ENCODE results near the gene OPCML. TPM values are rescaled to one million over a fixed set of nuclear protein-coding genes. Genes with fewer than 3 reads are reported as not detected.

Gene OPCML
- total and polyA plus RNA-seq, 2 experiments from 2014 or later: 1.2 to 4.4 TPM

- peaks cover 64% of the 10 kb centered on the region for H3K4me1 Mint-ChIP-seq
- H3K36me3 ChIP-seq (ENCODE audit: insufficient read depth): no peaks in the 10 kb centered on the region
- H3K4me1 ChIP-seq (ENCODE audit: insufficient read depth): peaks cover 44% of the 10 kb centered on the region
- peaks cover 17% of the 10 kb centered on the region; the same call in 1 of the 2 replicates for H3K27me3 ChIP-seq (ENCODE audit: insufficient read depth)
- peaks cover 10% of the 10 kb centered on the region; the same call in 1 of the 2 replicates for H3F3A ChIP-seq (replicated peaks; ENCODE audit: low read depth)
- H3K9me3 Mint-ChIP-seq: no peaks in the 10 kb centered on the region; the same call in 2 of the 3 replicates
- peaks cover 12% of the 10 kb centered on the region for H3K27me3 Mint-ChIP-seq (ENCODE audit: insufficient read depth, low read depth, poor library complexity)
- H3K4me2 ChIP-seq: peak overlapping the region; percentile 71
- H4K20me1 ChIP-seq (replicated peaks; ENCODE audit: insufficient read depth): no peaks in the 10 kb centered on the region
- peak overlapping the region; percentile 80 for H3K4me3 ChIP-seq
- peak; percentile 69 for ATAC-seq
- H3K4me3 Mint-ChIP-seq: peak overlapping the region; percentile 91
- peaks cover 10% of the 10 kb centered on the region for H3K36me3 Mint-ChIP-seq (ENCODE audit: low read depth)
- peaks cover 37% of the 10 kb centered on the region for H3K79me2 ChIP-seq (replicated peaks; ENCODE audit: insufficient read depth)
- DNase-seq (ENCODE audit: low spot score): peak; percentile 82
- H2AFZ ChIP-seq: no peak overlapping the region
- peak overlapping the region; percentile 31; the same call in 1 of the 2 replicates for H3K27ac Mint-ChIP-seq
- H3K27ac ChIP-seq (ENCODE audit: low read depth): peak overlapping the region; percentile 78
- H3K9me2 ChIP-seq (ENCODE audit: insufficient read depth): peaks cover 10% of the 10 kb centered on the region
- TF ChIP-seq JUNB (IDR thresholded peaks at IDR 0.05; ENCODE audit: unreplicated experiment) (no peak), ZNF331 (CRISPR knock-in tag; IDR thresholded peaks at IDR 0.05; ENCODE audit: low read depth) (peak; percentile 29; the same call in 1 of the 2 replicates), ETS1 (IDR thresholded peaks at IDR 0.05) (no peak), ZNF462 (CRISPR knock-in tag; IDR thresholded peaks at IDR 0.05) (peak; percentile 81), CREB1 (CRISPR knock-in tag; IDR thresholded peaks at IDR 0.05; ENCODE audit: low read depth) (peak; percentile 22; the same call in 1 of the 2 replicates)
- TF ChIP-seq, protein P1, sequence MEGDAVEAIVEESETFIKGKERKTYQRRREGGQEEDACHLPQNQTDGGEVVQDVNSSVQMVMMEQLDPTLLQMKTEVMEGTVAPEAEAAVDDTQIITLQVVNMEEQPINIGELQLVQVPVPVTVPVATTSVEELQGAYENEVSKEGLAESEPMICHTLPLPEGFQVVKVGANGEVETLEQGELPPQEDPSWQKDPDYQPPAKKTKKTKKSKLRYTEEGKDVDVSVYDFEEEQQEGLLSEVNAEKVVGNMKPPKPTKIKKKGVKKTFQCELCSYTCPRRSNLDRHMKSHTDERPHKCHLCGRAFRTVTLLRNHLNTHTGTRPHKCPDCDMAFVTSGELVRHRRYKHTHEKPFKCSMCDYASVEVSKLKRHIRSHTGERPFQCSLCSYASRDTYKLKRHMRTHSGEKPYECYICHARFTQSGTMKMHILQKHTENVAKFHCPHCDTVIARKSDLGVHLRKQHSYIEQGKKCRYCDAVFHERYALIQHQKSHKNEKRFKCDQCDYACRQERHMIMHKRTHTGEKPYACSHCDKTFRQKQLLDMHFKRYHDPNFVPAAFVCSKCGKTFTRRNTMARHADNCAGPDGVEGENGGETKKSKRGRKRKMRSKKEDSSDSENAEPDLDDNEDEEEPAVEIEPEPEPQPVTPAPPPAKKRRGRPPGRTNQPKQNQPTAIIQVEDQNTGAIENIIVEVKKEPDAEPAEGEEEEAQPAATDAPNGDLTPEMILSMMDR (conservative IDR thresholded peaks at IDR 0.05; ENCODE audit: low read depth in 2 of 2): peak; percentile 59; a peak in 3 of 4 replicates
These were observed 1.8 kb downstream of the OPCML start for GRCh38 chr11:133530501-133530835.

All from GM23338 (cell line).